Gastrocnemius medialis (tissue), 4 donors: Measurements from ENCODE around the gene EPSTI1. TPM values are rescaled to one million over a fixed set of nuclear protein-coding genes. Genes with fewer than 3 reads are reported as not detected.
"Not testable (repeated sequence)": the region's sequence is repeated elsewhere in the genome, so short reads cannot be mapped to it uniquely, and the experiment has no call there.

ENCODE experiments used
- ATAC-seq, 2 donors: fragments of 150-250 bp; one replicate each; pipeline ENCODE4 v1.9.1; 2016
- DNase-seq, 2 donors: peaks; one replicate each; pipeline ENCODE4 v3.0.0-alpha.2; 2019
- H3K27ac ChIP-seq, 4 donors: fragments of 200-600 bp; sonication (generic); 1 replicate in 1 of 4; 2 replicates in 3 of 4; pipeline ENCODE4 v1.5.1; 2016 to 2018; ENCODE audit warnings: mild to moderate bottlenecking in 2 of 4, moderate library complexity in 1 of 4
- H3K27me3 ChIP-seq, 3 donors: fragments of 200-600 bp; sonication (generic) in 2 of 3; 1 replicate in 1 of 3; 2 replicates in 2 of 3; pipeline versions ENCODE4 v1.5.1 to v1.6.0; 2016 to 2019; ENCODE audit warnings: mild to moderate bottlenecking in 1 of 3, moderate library complexity in 1 of 3
- H3K36me3 ChIP-seq, 2 donors: fragments of 200-600 bp; sonication (generic) in 1 of 2; one replicate each; pipeline ENCODE4 v1.5.1; 2017 to 2018
- H3K4me1 ChIP-seq, 2 donors: fragments of 200-600 bp; sonication (generic) in 1 of 2; one replicate each; pipeline ENCODE4 v1.5.1; 2016 to 2017; ENCODE audit warnings: mild to moderate bottlenecking in 2 of 2
- H3K4me3 ChIP-seq, 4 donors: fragments of 200-600 bp; sonication (generic) in 3 of 4; 1 replicate in 1 of 4; 2 replicates in 3 of 4; pipeline ENCODE4 v1.5.1; 2016 to 2019; ENCODE audit warnings: mild to moderate bottlenecking in 2 of 4
- H3K9me3 ChIP-seq, 3 donors: fragments of 200-600 bp; sonication (generic) in 2 of 3; 1 replicate in 1 of 3; 2 replicates in 2 of 3; pipeline ENCODE4 v1.5.1; 2016 to 2019
- CTCF ChIP-seq, 5 experiments: fragments of 450-650 bp in 3 of 5; fragments of 200-600 bp in 2 of 5; sonication (generic) in 2 of 5; IDR thresholded peaks in 4 of 5; conservative IDR thresholded peaks in 1 of 5; 1 replicate in 4 of 5; 2 replicates in 1 of 5; pipeline ENCODE4 v1.5.1; 2016 to 2019; ENCODE audit warnings: antibody characterized with exemption in 5 of 5, mild to moderate bottlenecking in 3 of 5, moderate library complexity in 3 of 5
- POLR2A ChIP-seq, 2 donors: fragments of 450-650 bp; IDR thresholded peaks; one replicate each; pipeline ENCODE4 v1.6.1; 2017; ENCODE audit warnings: antibody characterized with exemption in 2 of 2, mild to moderate bottlenecking in 2 of 2, moderate library complexity in 2 of 2
- in situ Hi-C, 4 donors: fragments of 200-750 bp; cut with MboI; loops; one replicate each; pipeline versions ENCODE4 v1.15.0 to v1.8.0; 2017; ENCODE audit warnings: low sequenced_read_pairs in 4 of 4
- intact Hi-C: fragments of 100-400 bp; cut with DNase I; formaldehyde crosslinking; loops from one replicate; pipeline ENCODE4 v1.15.1; 2023; ENCODE audit warnings: low total_unique reads
- total RNA-seq, 4 donors: library from RNA; depleted of rRNA; stranded (reverse); fragments of >200 nt; gene quantifications; one replicate each; pipeline versions ENCODE4 v1.1.0 to v1.2.3, GENCODE V29; 2016

The EPSTI1 gene
- total RNA-seq, 4 donors from 2014 or later, result 0.42 to 2.0 (median 0.65) TPM

- H3K4me1 ChIP-seq, result peaks cover 0 to 15% of the 10 kb centered on the region in 2 donors
- H3K36me3 ChIP-seq, result no peaks in the 10 kb centered on the region
- TF ChIP-seq CTCF (IDR thresholded peaks at IDR 0.05 in 4 of 5, conservative IDR thresholded peaks at IDR 0.05 in 1 of 5), result no peak
- no peak for TF ChIP-seq POLR2A (IDR thresholded peaks at IDR 0.05)
- ATAC-seq (no peak), DNase-seq (no peak)
- in situ Hi-C loops, result no loop called here
- H3K27ac ChIP-seq, result no peak overlapping the region
- no peaks in the 10 kb centered on the region for H3K9me3 ChIP-seq
- H3K27me3 ChIP-seq, result no peaks in the 10 kb centered on the region
- intact Hi-C loops, result no loop called here
- no peak overlapping the region for H3K4me3 ChIP-seq
These were observed 2.8 kb upstream of the EPSTI1 start for GRCh38 chr13:42994878-42995277.

DNA sequence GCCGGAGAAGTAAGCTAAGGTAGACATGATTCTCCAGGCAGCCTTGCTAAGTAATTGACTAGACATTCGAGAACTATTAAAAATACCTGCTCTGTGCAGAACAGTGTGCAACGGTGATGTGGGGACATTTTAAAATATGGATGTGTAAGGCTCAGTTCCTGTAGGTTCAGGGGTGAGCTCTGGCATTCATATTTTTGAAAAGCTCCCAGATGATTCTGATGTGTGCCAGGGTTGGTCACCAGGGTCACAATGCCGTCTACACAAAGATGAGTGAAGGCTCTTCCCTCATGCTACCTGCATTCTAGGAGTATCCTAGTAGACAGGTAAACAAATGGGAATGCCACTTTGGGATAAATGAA is 702 bp upstream of the EPSTI1 start:
- Histone ChIP-seq H3K27ac (peak overlapping the region; percentile 46 to 76 (median 71)), H3K27me3 (no peaks in the 10 kb centered on the region), H3K4me1 (peaks cover 0 to 15% of the 10 kb centered on the region in 2 donors), H3K36me3 (no peaks in the 10 kb centered on the region), H3K9me3 (no peaks in the 10 kb centered on the region), H3K4me3 (peak overlapping the region; percentile 69 to 87 (median 76))
- intact Hi-C loops, result no loop called here
- in situ Hi-C loops, result no loop called here
- ATAC-seq, result peak in 1 of 2 donors; percentile 14
- TF ChIP-seq CTCF (IDR thresholded peaks at IDR 0.05 in 4 of 5, conservative IDR thresholded peaks at IDR 0.05 in 1 of 5) (no peak), POLR2A (IDR thresholded peaks at IDR 0.05) (no peak)
- no peak for DNase-seq

GRCh38 chr13:42991233-42991897 is 676 bp downstream of the EPSTI1 start:
- Histone ChIP-seq H3K27ac (peak overlapping the region; percentile 46 to 76 (median 71)), H3K4me3 (peak overlapping the region; percentile 69 to 87 (median 76)), H3K4me1 (peaks cover 0 to 15% of the 10 kb centered on the region in 2 donors)
- H3K9me3 ChIP-seq, in situ Hi-C loops, H3K36me3 ChIP-seq, H3K27me3 ChIP-seq, intact Hi-C loops, DNase-seq: not testable (repeated sequence)
- ATAC-seq, result peak in 1 of 2 donors; percentile 21

- no peak for ATAC-seq
- Histone ChIP-seq H3K4me1 (peaks cover 5 to 20% of the 10 kb centered on the region in 2 donors), H3K27me3 (no peaks in the 10 kb centered on the region), H3K4me3 (peak overlapping the region; percentile 69 to 87 (median 76)), H3K36me3 (no peaks in the 10 kb centered on the region), H3K27ac (peak overlapping the region in 3 of 4 donors; percentile 18 to 74 (median 40)), H3K9me3 (no peaks in the 10 kb centered on the region)
- in situ Hi-C loops, result no loop called here
- TF ChIP-seq POLR2A (IDR thresholded peaks at IDR 0.05), result no peak
- no peak for TF ChIP-seq CTCF (IDR thresholded peaks at IDR 0.05 in 4 of 5, conservative IDR thresholded peaks at IDR 0.05 in 1 of 5)
- intact Hi-C loops, result no loop called here
- no peak for DNase-seq
These were observed 1.5 kb downstream of the EPSTI1 start for GRCh38 chr13:42990291-42991232.

DNA sequence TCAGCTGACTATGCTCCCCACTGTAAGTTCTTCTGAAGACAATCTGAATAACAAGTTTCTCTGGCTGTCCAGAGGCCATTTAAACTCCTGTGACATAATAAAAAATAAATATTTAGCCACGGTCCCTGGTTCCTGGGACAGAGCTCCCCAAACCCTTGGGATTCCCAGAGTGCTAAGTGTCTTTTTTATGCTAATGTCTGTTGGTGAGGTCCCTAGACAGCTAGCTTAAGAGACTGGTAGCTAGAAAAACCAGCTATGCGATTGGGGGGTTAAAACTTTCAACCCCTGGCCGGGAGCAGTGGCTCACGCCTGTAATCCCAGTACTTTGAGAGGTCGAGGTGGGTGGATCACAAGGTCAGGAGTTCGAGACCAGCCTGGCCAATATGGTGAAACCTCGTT is 5.9 kb downstream of the EPSTI1 start:
- no peak for DNase-seq
- no peak for ATAC-seq

More for the DNA sequence above, 5.9 kb downstream of the EPSTI1 start:
- intact Hi-C loops (no loop called here), in situ Hi-C loops (no loop called here)
- Histone ChIP-seq H3K27ac (no peak overlapping the region), H3K27me3 (no peaks in the 10 kb centered on the region), H3K36me3 (no peaks in the 10 kb centered on the region), H3K9me3 (no peaks in the 10 kb centered on the region), H3K4me3 (no peak overlapping the region), H3K4me1 (peaks cover 8 to 22% of the 10 kb centered on the region in 2 donors)
- TF ChIP-seq POLR2A (IDR thresholded peaks at IDR 0.05), result no peak
